HG02852 (cell line): Measurements from ENCODE around the gene CD28.
"Not testable (repeated sequence)": the region's sequence is repeated elsewhere in the genome, so short reads cannot be mapped to it uniquely, and the experiment has no call there.

Experiments used
- ATAC-seq: cut with Tn5 transposase; IDR thresholded peaks from one replicate; pipeline ENCODE4 v1.9.1; 2021; ENCODE audit warnings: mild to moderate bottlenecking, moderate library complexity; ENCODE audit not compliant: unreplicated experiment

CD28 gene

GRCh38 chr2:203685789-203686420, 20.5 kb upstream of the CD28 start:
- no peak for ATAC-seq

DNA sequence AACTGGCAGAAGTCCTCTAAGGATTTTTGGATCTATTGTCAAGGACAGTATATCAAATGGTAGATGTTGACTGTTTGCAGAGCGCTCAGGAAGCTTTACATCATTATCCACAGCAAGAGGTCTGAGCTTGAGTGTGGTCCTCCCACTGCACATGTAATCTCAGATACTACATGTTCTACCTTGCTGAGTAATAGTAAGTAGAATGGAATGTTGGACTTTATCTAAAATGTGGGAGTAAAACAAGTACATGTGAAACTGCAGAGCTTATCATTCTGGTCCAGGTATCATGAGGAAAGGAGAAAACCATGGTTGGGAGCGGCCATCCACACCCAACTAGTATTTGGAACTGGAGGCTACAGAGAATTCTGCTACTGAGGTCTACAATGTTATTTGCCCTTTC, 19.3 kb upstream of the CD28 start:
- no peak for ATAC-seq

DNA sequence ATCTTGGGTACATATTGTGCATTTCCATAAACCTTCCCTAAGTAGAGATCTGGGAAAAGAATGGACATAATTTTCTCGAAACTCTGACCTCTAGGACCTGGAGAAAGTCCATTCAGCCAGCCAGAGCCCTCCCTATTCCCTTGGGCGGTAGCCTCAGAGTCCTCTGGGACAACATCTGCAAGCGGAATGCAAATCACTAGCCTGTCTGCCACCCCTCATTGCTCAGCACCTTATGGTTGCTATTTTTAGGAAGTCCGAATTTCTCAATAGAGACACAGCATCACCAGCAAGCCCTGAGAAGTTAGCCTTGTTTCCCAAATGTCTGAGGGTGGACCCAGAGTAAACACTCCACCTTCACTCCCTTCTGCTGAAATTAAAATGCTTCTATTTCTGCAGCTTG, 17.6 kb upstream of the CD28 start:
- ATAC-seq = peak; percentile 72

DNA sequence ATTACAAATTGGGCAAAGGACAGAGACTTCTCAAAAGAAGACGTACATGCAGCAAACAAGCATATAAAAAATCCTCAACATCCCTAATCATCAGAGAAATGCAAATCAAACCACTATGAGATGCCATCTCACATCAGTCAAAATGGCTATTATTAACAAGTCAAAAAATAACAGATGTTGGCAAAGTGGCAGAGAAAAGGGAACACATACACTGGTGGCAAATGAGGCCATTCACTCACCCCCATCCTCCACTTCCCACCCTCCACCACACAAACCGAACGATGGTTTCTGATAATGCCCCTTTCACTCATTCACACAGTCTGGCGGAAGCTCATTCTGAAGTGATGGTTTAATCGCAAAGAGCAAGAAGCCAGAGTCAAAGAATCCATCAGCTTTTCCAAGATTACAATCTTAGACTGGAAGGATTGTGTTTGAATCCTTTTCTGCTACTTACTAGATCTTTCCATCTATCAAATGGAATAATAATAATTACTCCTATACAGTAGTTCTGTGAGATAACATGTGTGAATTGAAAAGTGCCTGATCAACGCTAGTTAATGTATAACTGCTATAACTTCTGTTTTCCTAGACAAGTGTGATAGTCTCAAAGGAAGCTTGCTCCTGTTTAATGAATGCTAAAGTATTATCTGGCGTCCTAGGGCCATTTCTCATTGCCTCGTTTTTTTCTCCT, 16.9 kb upstream of the CD28 start:
- ATAC-seq = no peak

DNA sequence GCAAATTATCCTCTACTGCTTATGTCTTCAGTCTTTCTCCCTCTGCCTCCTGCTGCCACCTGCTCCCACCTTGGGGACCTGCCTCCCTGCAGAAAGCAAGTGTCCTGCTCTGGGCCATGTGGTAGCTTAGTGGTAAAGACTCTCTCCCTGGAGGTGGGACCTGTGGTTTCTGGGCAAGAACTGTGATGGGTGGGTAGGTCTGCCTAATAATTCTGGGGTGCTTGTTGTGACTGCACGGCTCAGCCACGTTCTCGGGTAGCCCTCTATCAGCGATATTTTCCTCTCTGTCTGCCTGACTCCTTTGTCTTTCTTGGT, 16.4 kb upstream of the CD28 start:
- ATAC-seq = no peak

GRCh38 chr2:203690441-203691047, 15.9 kb upstream of the CD28 start:
- no peak for ATAC-seq

GRCh38 chr2:203691149-203691548, 15.3 kb upstream of the CD28 start:
- no peak for ATAC-seq

- no peak for ATAC-seq
Observed at GRCh38 chr2:203692031-203692710, 14.3 kb upstream of the CD28 start.

GRCh38 chr2:203693242-203693879, 13.1 kb upstream of the CD28 start:
- no peak for ATAC-seq

GRCh38 chr2:203694191-203694590, 12.2 kb upstream of the CD28 start:
- no peak for ATAC-seq

GRCh38 chr2:203697190-203697589, 9.2 kb upstream of the CD28 start:
- no peak for ATAC-seq

GRCh38 chr2:203697763-203698162, 8.7 kb upstream of the CD28 start:
- not testable (repeated sequence) for ATAC-seq

- ATAC-seq = not testable (repeated sequence)
Observed at GRCh38 chr2:203698410-203698809, 8.0 kb upstream of the CD28 start.

DNA sequence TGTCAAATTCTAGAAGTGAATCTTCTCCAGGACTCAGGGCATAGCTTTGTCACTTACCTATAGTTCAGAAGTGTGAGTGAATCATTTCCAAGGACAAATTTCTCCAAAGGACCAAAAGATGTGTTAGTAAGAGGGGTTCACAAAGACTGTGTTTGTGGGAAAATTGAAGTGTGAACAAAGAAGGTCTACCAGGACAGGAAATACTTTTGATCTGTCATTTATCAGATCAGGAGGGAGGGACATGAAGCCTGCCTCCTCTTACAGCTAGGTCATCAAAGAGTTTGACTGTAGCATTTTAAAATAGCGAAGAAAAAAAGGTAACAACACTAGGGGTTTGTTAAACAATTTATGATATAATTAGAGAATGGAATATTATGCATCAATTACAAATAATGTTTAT, 2.0 kb upstream of the CD28 start:
- ATAC-seq = no peak

- no peak for ATAC-seq
Observed at GRCh38 chr2:203705178-203705577, 1.3 kb upstream of the CD28 start.

DNA sequence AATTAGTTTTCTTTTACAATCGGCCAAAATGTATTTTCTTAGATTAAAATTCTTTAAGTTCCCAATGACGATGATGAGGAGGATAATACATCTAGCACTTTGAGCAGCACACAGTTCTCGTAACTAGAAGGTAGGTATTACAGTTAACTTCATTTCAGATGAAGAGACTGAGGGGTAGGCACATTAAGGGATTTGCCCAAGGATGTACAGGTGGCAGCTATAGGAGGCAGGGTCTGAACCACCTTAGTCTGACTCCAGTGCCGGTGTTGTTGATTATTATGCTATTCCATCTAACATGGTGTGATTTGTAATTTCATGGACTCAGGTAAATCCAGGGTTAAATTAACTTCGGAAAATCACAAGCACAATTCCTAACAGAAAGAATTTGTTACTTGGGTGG, 1.1 kb downstream of the CD28 start:
- ATAC-seq = no peak

GRCh38 chr2:203708846-203709396, 2.5 kb downstream of the CD28 start:
- ATAC-seq = no peak

- ATAC-seq = no peak
Observed at GRCh38 chr2:203709416-203710040, 3.1 kb downstream of the CD28 start.

DNA sequence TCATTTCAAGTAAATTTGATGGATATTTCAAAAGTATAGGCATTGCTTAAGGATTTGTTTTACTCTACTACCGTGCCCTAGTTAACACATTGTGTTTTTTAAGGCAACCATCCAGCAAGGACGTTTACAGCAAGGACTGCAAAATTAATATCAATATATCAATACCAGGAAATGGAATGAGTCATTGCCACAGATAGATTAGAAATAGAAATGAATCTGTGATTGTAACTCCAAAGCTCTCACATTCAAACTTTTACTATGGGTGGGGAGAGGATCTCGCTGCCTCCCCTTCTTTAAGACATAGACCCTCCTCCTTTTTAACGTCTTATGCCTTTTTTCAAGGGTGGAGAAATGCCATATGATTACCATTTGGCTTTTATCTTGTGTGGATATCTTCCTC, 3.8 kb downstream of the CD28 start:
- no peak for ATAC-seq

DNA sequence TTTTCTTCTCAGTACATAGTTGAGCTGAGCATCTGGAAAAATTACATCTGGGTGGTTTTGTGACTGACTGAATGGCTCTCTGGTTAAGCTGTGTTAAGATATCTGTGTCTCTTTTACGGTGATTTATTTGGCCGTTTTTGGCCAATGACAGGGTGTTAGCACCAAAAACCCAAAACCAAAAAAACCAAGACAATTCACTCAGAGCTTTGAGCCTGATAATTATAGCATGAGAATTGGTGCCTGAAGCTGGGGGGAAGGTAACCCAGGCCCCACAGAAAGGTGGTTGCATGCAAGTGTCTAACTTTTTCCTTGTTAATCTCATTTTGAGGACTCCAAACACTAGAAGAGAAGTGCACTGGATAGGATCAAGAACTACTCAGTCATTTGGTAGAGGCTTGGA, 4.5 kb downstream of the CD28 start:
- no peak for ATAC-seq

- no peak for ATAC-seq
Observed at GRCh38 chr2:203711399-203711798, 5.0 kb downstream of the CD28 start.
